A549 (cell line): Measurements from ENCODE around the gene ZSCAN1. TPM values are rescaled to one million over a fixed set of nuclear protein-coding genes. Genes with fewer than 3 reads are reported as not detected.

Source experiments
- ATAC-seq, 2 experiments: fragments of 200-7000 bp in 1 of 2; fragments of >200 bp in 1 of 2; cut with Nextera tagmentation in 1 of 2; cut with Tn5 transposase in 1 of 2; 3 replicates each; pipeline versions ENCODE4 v1.8.0 to v1.9.1; 2018 to 2020; ENCODE audit warnings: mild to moderate bottlenecking in 1 of 2, moderate library complexity in 1 of 2
- CTCF ChIA-PET: fragments of 300-600 bp; sonication (Branson Sonifier 250); formaldehyde crosslinking; extraction: SDS; loops from one replicate; lab custom pipeline; 2021; ENCODE audit warnings: antibody characterized with exemption, inconsistent platforms; lab: Yijun Ruan, JAX
- POLR2A ChIA-PET: fragments of 350-600 bp; formaldehyde crosslinking; extraction: SDS; loops from one replicate; lab custom pipeline; 2021; ENCODE audit warnings: antibody characterized with exemption, inconsistent platforms; lab: Yijun Ruan, JAX
- DNase-seq, 2 experiments: peaks; one replicate each; pipeline versions ENCODE4 v3.0.0 to v3.0.0-alpha.2; 2011 to 2016; ENCODE audit warnings: low read depth in 1 of 2, low spot score in 1 of 2
- FAIRE-seq: peaks from 2 replicates; lab custom pipeline; 2011; peaks lifted over from hg19 to GRCh38; lab: Jason Lieb, UNC
- H3K27ac ChIP-seq, 2 experiments: fragments of >200 bp; sonication (Bioruptor Twin); formaldehyde crosslinking; 3 replicates each; pipeline ENCODE4 v1.5.1; 2016 to 2017
- H3K4me1 ChIP-seq: fragments of >200 bp; sonication (Bioruptor Twin); formaldehyde crosslinking; 3 replicates; pipeline ENCODE4 v1.6.1; 2016
- H3K4me2 ChIP-seq: fragments of >200 bp; sonication (Bioruptor Twin); formaldehyde crosslinking; 3 replicates; pipeline ENCODE4 v1.6.1; 2016
- H3K4me3 ChIP-seq: fragments of >200 bp; sonication (Bioruptor Twin); formaldehyde crosslinking; 3 replicates; pipeline ENCODE4 v1.5.1; 2016
- H3K9me3 ChIP-seq: fragments of >200 bp; sonication (Bioruptor Twin); formaldehyde crosslinking; 3 replicates; pipeline ENCODE4 v1.6.1; 2016
- BCL3 ChIP-seq: fragments of >200 bp; sonication (Bioruptor Twin); formaldehyde crosslinking; IDR thresholded peaks from 3 replicates; pipeline ENCODE4 v1.6.1; 2016
- BHLHE40 ChIP-seq: IDR thresholded peaks from 2 replicates; pipeline ENCODE4 v1.6.1; 2012; ENCODE audit warnings: low read depth, low read length, inconsistent platforms
- FOSL2 ChIP-seq, 2 experiments: fragments of 450-650 bp in 1 of 2; fragments of >200 bp in 1 of 2; sonication (Bioruptor Twin) in 1 of 2; formaldehyde crosslinking; IDR thresholded peaks; 2 replicates each; pipeline versions ENCODE4 v1.5.0 to v1.6.1; 2016 to 2020; ENCODE audit warnings: mild to moderate bottlenecking in 1 of 2, moderate library complexity in 1 of 2
- FOXS1 ChIP-seq: fragments of 250-450 bp; sonication (Bioruptor Pico); IDR thresholded peaks from 2 replicates; pipeline ENCODE4 v1.5.0; 2020; ENCODE audit warnings: mild to moderate bottlenecking, moderate library complexity
- GATA3 ChIP-seq: IDR thresholded peaks from 2 replicates; pipeline ENCODE4 v1.6.1; 2012; ENCODE audit warnings: borderline replicate concordance
- HDAC2 ChIP-seq: fragments of 200-600 bp; sonication (generic); IDR thresholded peaks from 2 replicates; pipeline ENCODE4 v1.6.1; 2016
- HES2 ChIP-seq: fragments of >200 bp; sonication (Bioruptor Twin); formaldehyde crosslinking; IDR thresholded peaks from 2 replicates; pipeline ENCODE4 v1.6.1; 2016
- HOXA7 ChIP-seq: fragments of 250-450 bp; sonication (Bioruptor Pico); IDR thresholded peaks from 2 replicates; pipeline ENCODE4 v1.5.0; 2020; ENCODE audit warnings: mild to moderate bottlenecking, moderate library complexity
- HOXB13 ChIP-seq: fragments of 250-450 bp; sonication (Bioruptor Pico); IDR thresholded peaks from 2 replicates; pipeline ENCODE4 v1.5.0; 2020; ENCODE audit warnings: low read depth, mild to moderate bottlenecking, moderate library complexity
- HOXB5 ChIP-seq: fragments of 250-450 bp; sonication (Bioruptor Pico); IDR thresholded peaks from 2 replicates; pipeline ENCODE4 v1.5.0; 2020; ENCODE audit warnings: mild to moderate bottlenecking, moderate library complexity
- JUN ChIP-seq, 2 experiments: fragments of >200 bp; sonication (Bioruptor Twin); formaldehyde crosslinking; IDR thresholded peaks; 2 replicates in 1 of 2; 3 replicates in 1 of 2; pipeline ENCODE4 v1.6.1; 2016 to 2017
- KDM1A ChIP-seq: fragments of 200-600 bp; sonication (generic); IDR thresholded peaks from 2 replicates; pipeline ENCODE4 v1.6.1; 2016; ENCODE audit warnings: low read depth, mild to moderate bottlenecking
- NFE2L2 ChIP-seq: fragments of 150-350 bp; conservative IDR thresholded peaks from 2 replicates; pipeline ENCODE4 v1.6.1; 2014; ENCODE audit warnings: low read length
- NR3C1 ChIP-seq: fragments of >200 bp; sonication (Bioruptor Twin); formaldehyde crosslinking; IDR thresholded peaks from 3 replicates; pipeline ENCODE4 v1.6.1; 2017
- POLR2A ChIP-seq: IDR thresholded peaks from 2 replicates; pipeline ENCODE4 v1.6.1; 2012; ENCODE audit warnings: mild to moderate bottlenecking, low read length
- POLR2AphosphoS2 ChIP-seq: conservative IDR thresholded peaks from 2 replicates; pipeline ENCODE4 v1.6.1; 2012; ENCODE audit warnings: low read length, improper control_type of control experiment, inconsistent platforms
- RARB ChIP-seq: fragments of 250-450 bp; sonication (Bioruptor Pico); IDR thresholded peaks from 2 replicates; pipeline ENCODE4 v1.8.0; 2021; ENCODE audit warnings: mild to moderate bottlenecking, moderate library complexity
- RCOR1 ChIP-seq: fragments of 150-350 bp; IDR thresholded peaks from 2 replicates; pipeline ENCODE4 v1.6.1; 2014; ENCODE audit warnings: antibody characterized with exemption, low read length, low read depth
- RNF2 ChIP-seq: fragments of 200-600 bp; sonication (generic); IDR thresholded peaks from 2 replicates; pipeline ENCODE4 v1.6.1; 2016; ENCODE audit warnings: low read depth, mild to moderate bottlenecking, antibody characterized with exemption, moderate library complexity, borderline replicate concordance
- SREBF2 ChIP-seq: fragments of 450-650 bp; IDR thresholded peaks from 2 replicates; pipeline ENCODE4 v1.6.1; 2014; ENCODE audit warnings: mild to moderate bottlenecking, moderate library complexity
- TP53 ChIP-seq: fragments of 250-450 bp; sonication (Bioruptor Pico); IDR thresholded peaks from 2 replicates; pipeline ENCODE4 v1.5.0; 2021; ENCODE audit warnings: mild to moderate bottlenecking, moderate library complexity
- USF2 ChIP-seq: fragments of 450-650 bp; IDR thresholded peaks from 2 replicates; pipeline ENCODE4 v1.6.1; 2014; ENCODE audit warnings: antibody characterized with exemption
- ZNF302 ChIP-seq: fragments of 250-450 bp; sonication (Bioruptor Pico); IDR thresholded peaks from 2 replicates; pipeline ENCODE4 v1.9.0; 2021; ENCODE audit warnings: inconsistent platforms, mild to moderate bottlenecking, moderate library complexity
- WGBS: methylation state at CpG from one replicate; pipeline ENCODE4 v1.1.6; 2017; ENCODE audit errors: missing lambda C conversion rate; 5-methylcytosine and 5-hydroxymethylcytosine counted together
- polyA plus RNA-seq, 4 experiments: library from polyadenylated mRNA; depleted of rRNA in 3 of 4; stranded (reverse); fragments of >200 nt; fragmentation: RNase III in 1 of 4; extraction: RNeasy Plus Mini Kit Qiagen cat#74134 plus additional on column Dnase treatment in 1 of 4; gene quantifications; 2 replicates in 3 of 4; 3 replicates in 1 of 4; pipeline ENCODE4 v1.2.3, GENCODE V29; 2011 to 2017

The ZSCAN1 gene
- polyA plus RNA-seq, 2 of the 4 experiments (the other 2 are of a cell fraction): not detected

GRCh38 chr19:58058467-58058866 lies 24.6 kb downstream of the ZSCAN1 start:
- ATAC-seq: no peak
- POLR2A ChIA-PET: no interaction called here
- 66% methylated on average over 13 of the region's 13 CpGs for WGBS

GRCh38 chr19:58059003-58059670 lies 25.3 kb downstream of the ZSCAN1 start, which contains the start of gene ZNF135:
ZNF135 (plus strand) TSS chr19:58059282; CDS start chr19:58060003, 721 bp downstream.
- no peak within 1 kb of the TSS for H3K27ac ChIP-seq
- WGBS: 68% methylated on average over 34 of the region's 62 CpGs
- TF ChIP-seq KDM1A (no peak), ZNF302 (CRISPR knock-in tag) (no peak), HOXA7 (no peak)
- POLR2A ChIA-PET: interaction anchor here (0.6 kb wide), 1 partner anchor 41 kb away, joined by 3 read pairs; no protein-coding TSS in a partner anchor
- ATAC-seq: no peak
- no peaks in the 10 kb centered on the region for H3K4me1 ChIP-seq
- peaks cover 85% of the 10 kb centered on the region for H3K9me3 ChIP-seq
- no peak for FAIRE-seq
- CTCF ChIA-PET: interaction anchor here (1.1 kb wide), 1 partner anchor 16 kb away, joined by 5 read pairs; no protein-coding TSS in a partner anchor
- H3K4me2 ChIP-seq: no peak within 1 kb of the TSS
- no peak within 1 kb of the TSS for H3K4me3 ChIP-seq
- no peak for DNase-seq

More at GRCh38 chr19:58058467-58058866, 24.6 kb downstream of the ZSCAN1 start:
- H3K4me1 ChIP-seq: no peaks in the 10 kb centered on the region
- no peak for DNase-seq
- FAIRE-seq: no peak
- H3K4me2 ChIP-seq: no peak overlapping the region
- TF ChIP-seq BCL3 (no peak), POLR2A (no peak), FOSL2 (IDR thresholded peaks at IDR 0.05) (no peak), FOSL2 (CRISPR knock-in tag; IDR thresholded peaks at IDR 0.05) (no peak), RCOR1 (no peak), NR3C1 (no peak), KDM1A (no peak), SREBF2 (no peak), RNF2 (no peak), HDAC2 (no peak), TP53 (CRISPR knock-in tag) (no peak), HES2 (no peak), NFE2L2 (no peak), USF2 (no peak), HOXB13 (no peak)
- H3K27ac ChIP-seq: no peak overlapping the region
- peaks cover 87% of the 10 kb centered on the region for H3K9me3 ChIP-seq
- no peak overlapping the region for H3K4me3 ChIP-seq
- CTCF ChIA-PET: interaction anchor here (1.1 kb wide), 1 partner anchor 11 kb away, joined by 5 read pairs; no protein-coding TSS in a partner anchor

GRCh38 chr19:58059671-58060078 lies 25.9 kb downstream of the ZSCAN1 start:
- WGBS: 76% methylated on average over 25 of the region's 28 CpGs
- DNase-seq (no peak), ATAC-seq (no peak), FAIRE-seq (no peak)
- Histone ChIP-seq H3K4me3 (no peak overlapping the region), H3K9me3 (peaks cover 85% of the 10 kb centered on the region), H3K4me2 (no peak overlapping the region), H3K4me1 (no peaks in the 10 kb centered on the region), H3K27ac (no peak overlapping the region)
- ChIA-PET POLR2A (interaction anchor here (0.6 kb wide), 1 partner anchor 41 kb away, joined by 3 read pairs; no protein-coding TSS in a partner anchor), CTCF (interaction anchor here (1.1 kb wide), 1 partner anchor 16 kb away, joined by 5 read pairs; no protein-coding TSS in a partner anchor)
- TF ChIP-seq RARB (CRISPR knock-in tag): no peak
- no peak for TF ChIP-seq POLR2AphosphoS2
- TF ChIP-seq HOXA7: no peak
- no peak for TF ChIP-seq HOXB5
- TF ChIP-seq BHLHE40: no peak
- no peak for TF ChIP-seq GATA3
- no peak for TF ChIP-seq HES2
- no peak for TF ChIP-seq POLR2A
- no peak for TF ChIP-seq FOXS1 (CRISPR knock-in tag)
- TF ChIP-seq JUN (IDR thresholded peaks at IDR 0.05): no peak
- no peak for TF ChIP-seq BCL3
